ENCODE measurements around the gene PPM1L. TPM values are rescaled to one million over a fixed set of nuclear protein-coding genes. Genes with fewer than 3 reads are reported as not detected.
"Not testable (repeated sequence)": the region's sequence is repeated elsewhere in the genome, so short reads cannot be mapped to it uniquely, and the experiment has no call there.

PPM1L gene
- total RNA-seq, 1 experiment from 2014 or later, result 5.0 TPM

GRCh38 chr3:161028555-161029153 lies 272.6 kb downstream of the PPM1L start:
- no TSS peak for BruUV-seq (replicated peaks)
- DNase-seq, result peak in 1 of 2 experiments; percentile 67
- CTCF ChIA-PET, result no interaction called here

GRCh38 chr3:161031134-161031533 lies 275.1 kb downstream of the PPM1L start:
- intact Hi-C loops (cut with micrococcal nuclease; ENCODE audit: unreplicated experiment), result no loop called here

More at GRCh38 chr3:161028555-161029153, 272.6 kb downstream of the PPM1L start:
- Histone ChIP-seq H3K27ac (no peak overlapping the region), H4K20me1 (ENCODE audit: insufficient read depth) (no peaks in the 10 kb centered on the region), H3K9me2 (ENCODE audit: insufficient read depth) (no peaks in the 10 kb centered on the region), H3K4me1 (replicated peaks; ENCODE audit: insufficient read depth) (peaks cover 24% of the 10 kb centered on the region), H3F3A (ENCODE audit: insufficient read depth, low read depth) (peaks cover 7% of the 10 kb centered on the region; the same call in 1 of the 2 replicates), H3K36me3 (ENCODE audit: low read depth) (no peaks in the 10 kb centered on the region), H3K4me2 (0 out of 2 replicates have a peak overlapping the region, but pooled peaks have one; percentile 8), H3K4me3 (no peak overlapping the region), H2AFZ (no peak overlapping the region), H3K27me3 (ENCODE audit: insufficient read depth, low read depth) (no peaks in the 10 kb centered on the region), H3K79me2 (ENCODE audit: low read depth) (no peaks in the 10 kb centered on the region), H3K9me3 (ENCODE audit: insufficient read depth, low read depth) (peaks cover 7% of the 10 kb centered on the region)
- POLR2A ChIA-PET (ENCODE audit: unreplicated experiment), result no interaction called here
- intact Hi-C loops (cut with micrococcal nuclease; ENCODE audit: unreplicated experiment), result no loop called here
- TF ChIP-seq CTCF (conservative IDR thresholded peaks at IDR 0.05), result no peak
- TF ChIP-seq EZH2 (IDR thresholded peaks at IDR 0.05; ENCODE audit: low read depth), result no peak

GRCh38 chr3:161034913-161035550 lies 279.0 kb downstream of the PPM1L start:
- POLR2A ChIA-PET (ENCODE audit: unreplicated experiment); H3K9me2 ChIP-seq (ENCODE audit: insufficient read depth); H3K4me2 ChIP-seq; H3K9me3 ChIP-seq (ENCODE audit: insufficient read depth, low read depth); H3K27me3 ChIP-seq (ENCODE audit: insufficient read depth, low read depth); H2AFZ ChIP-seq; BruUV-seq (replicated peaks); intact Hi-C loops (cut with micrococcal nuclease; ENCODE audit: unreplicated experiment); H3F3A ChIP-seq (ENCODE audit: insufficient read depth, low read depth); H3K79me2 ChIP-seq (ENCODE audit: low read depth); H3K27ac ChIP-seq; H3K4me3 ChIP-seq; H4K20me1 ChIP-seq (ENCODE audit: insufficient read depth); CTCF ChIA-PET; H3K36me3 ChIP-seq (ENCODE audit: low read depth); DNase-seq: not testable (repeated sequence)
- H3K4me1 ChIP-seq (replicated peaks; ENCODE audit: insufficient read depth), result peaks cover 14% of the 10 kb centered on the region

More at GRCh38 chr3:161031134-161031533, 275.1 kb downstream of the PPM1L start:
- DNase-seq, result peak; percentile 39 to 91
- no peak overlapping the region for H3K4me3 ChIP-seq
- H2AFZ ChIP-seq, result no peak overlapping the region
- H3F3A ChIP-seq (ENCODE audit: insufficient read depth, low read depth), result peaks cover 7% of the 10 kb centered on the region; the same call in 1 of the 2 replicates
- no TSS peak for BruUV-seq (replicated peaks)
- 0 out of 2 replicates have a peak overlapping the region, but pooled peaks have one; percentile 3 for H3K27ac ChIP-seq
- H3K9me2 ChIP-seq (ENCODE audit: insufficient read depth), result no peaks in the 10 kb centered on the region
- H3K79me2 ChIP-seq (ENCODE audit: low read depth), result no peaks in the 10 kb centered on the region
- no peaks in the 10 kb centered on the region for H3K27me3 ChIP-seq (ENCODE audit: insufficient read depth, low read depth)
- H3K9me3 ChIP-seq (ENCODE audit: insufficient read depth, low read depth), result peaks cover 3% of the 10 kb centered on the region
- no peaks in the 10 kb centered on the region for H3K36me3 ChIP-seq (ENCODE audit: low read depth)
- no peaks in the 10 kb centered on the region for H4K20me1 ChIP-seq (ENCODE audit: insufficient read depth)
- no peak for TF ChIP-seq CTCF (conservative IDR thresholded peaks at IDR 0.05)
- no peak for TF ChIP-seq EZH2 (IDR thresholded peaks at IDR 0.05; ENCODE audit: low read depth)
- CTCF ChIA-PET, result no interaction called here
- POLR2A ChIA-PET (ENCODE audit: unreplicated experiment), result interaction anchor here (0.6 kb wide), 2 partner anchors 76 to 168 kb away, joined by 3 to 4 read pairs; no protein-coding TSS in a partner anchor
- peaks cover 24% of the 10 kb centered on the region for H3K4me1 ChIP-seq (replicated peaks; ENCODE audit: insufficient read depth)
- peak overlapping the region; percentile 39 for H3K4me2 ChIP-seq

All from PC-9 (cell line).